GM18507 (cell line): ENCODE data around the gene DLGAP1.

Experiments
- DNase-seq: peaks from one replicate; pipeline ENCODE4 v3.0.0; 2011; ENCODE audit warnings: low read depth; ENCODE audit not compliant: insufficient read length; ENCODE audit errors: extremely low spot score
- FAIRE-seq: peaks from 2 replicates; lab custom pipeline; 2011; peaks lifted over from hg19 to GRCh38; lab: Jason Lieb, UNC

DLGAP1 gene

GRCh38 chr18:3891245-3891644, 563.9 kb downstream of the DLGAP1 start:
- no peak for DNase-seq
- FAIRE-seq: no peak

DNA sequence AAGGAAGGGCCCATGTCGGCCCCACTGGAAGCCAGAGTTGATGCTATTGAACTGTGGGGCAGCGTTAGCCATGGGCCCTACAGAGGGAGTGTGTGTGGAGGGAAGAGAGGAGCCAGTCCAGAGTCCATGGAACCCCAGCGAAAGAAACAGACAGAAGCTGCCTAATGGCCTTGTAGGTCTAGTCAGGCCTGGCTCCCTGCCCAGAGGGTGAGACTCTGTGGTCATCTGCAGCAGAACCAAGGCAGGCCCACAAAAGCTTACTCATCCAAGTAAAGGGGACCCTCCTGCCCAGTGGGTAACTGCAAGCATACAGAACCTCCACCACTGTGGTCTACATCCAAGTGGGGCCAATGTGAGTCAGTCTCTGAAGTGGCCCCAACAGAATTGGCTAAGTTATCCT, 565.3 kb downstream of the DLGAP1 start:
- no peak for DNase-seq

GRCh38 chr18:3889121-3889520, 566.0 kb downstream of the DLGAP1 start:
- DNase-seq (no peak), FAIRE-seq (no peak)

More for the DNA sequence above, 565.3 kb downstream of the DLGAP1 start:
- FAIRE-seq: no peak

- DNase-seq: no peak
- no peak for FAIRE-seq
Measured at GRCh38 chr18:3886575-3887322, 568.4 kb downstream of the DLGAP1 start.

- DNase-seq (no peak), FAIRE-seq (no peak)
Measured at GRCh38 chr18:3885209-3885792, 569.8 kb downstream of the DLGAP1 start.

DNA sequence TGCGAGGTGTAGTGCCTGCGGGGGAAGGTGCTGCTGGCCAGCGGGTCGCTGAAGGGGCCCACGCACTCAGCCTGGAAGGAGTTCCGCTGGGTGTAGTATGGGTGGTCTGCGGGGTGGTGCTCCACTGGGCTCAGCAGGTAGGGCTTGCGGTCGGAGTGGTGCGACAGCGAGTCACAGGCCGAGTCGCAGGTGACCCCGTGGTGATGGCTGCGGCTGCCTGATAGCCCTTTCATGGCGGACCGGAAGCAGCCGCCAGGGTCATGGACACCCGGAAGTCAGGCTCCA, 575.3 kb downstream of the DLGAP1 start:
- DNase-seq (no peak), FAIRE-seq (no peak)

DNA sequence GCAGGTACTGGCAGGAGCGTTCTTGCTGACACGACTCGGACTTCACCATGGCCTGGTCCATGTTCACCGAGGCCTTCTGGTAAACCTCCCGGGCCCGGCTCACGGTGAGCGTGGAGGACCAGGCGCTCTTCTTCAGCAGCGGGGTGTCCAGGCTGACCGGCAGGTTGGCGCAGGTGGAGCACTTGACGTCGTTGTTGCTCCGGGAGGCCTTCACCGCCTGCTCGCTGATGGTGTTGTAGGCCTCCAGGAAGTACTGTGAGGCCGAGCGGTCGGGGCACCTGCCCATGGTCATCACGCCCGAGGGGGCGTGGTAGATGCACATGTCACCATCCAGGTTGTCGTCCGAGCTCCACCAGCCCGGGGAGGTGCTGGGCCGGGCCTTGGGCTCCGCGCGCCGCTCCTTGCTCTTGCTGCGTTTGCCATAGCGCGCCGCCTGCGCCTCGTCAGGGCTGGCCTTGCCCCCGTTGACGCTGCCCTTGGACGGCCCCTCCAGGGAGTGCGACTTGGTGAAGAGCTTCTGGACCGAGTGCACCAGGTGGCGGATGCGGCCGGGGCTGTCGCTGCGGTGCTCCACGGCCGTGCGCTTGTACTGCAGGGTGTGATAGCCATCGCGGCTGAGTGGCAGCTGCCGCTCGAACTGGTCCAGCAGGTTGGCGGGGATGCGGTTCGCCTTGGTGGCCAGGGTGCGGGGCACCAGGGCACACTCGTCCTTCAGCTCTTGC, 575.8 kb downstream of the DLGAP1 start:
- no peak for DNase-seq
- no peak for FAIRE-seq

DNA sequence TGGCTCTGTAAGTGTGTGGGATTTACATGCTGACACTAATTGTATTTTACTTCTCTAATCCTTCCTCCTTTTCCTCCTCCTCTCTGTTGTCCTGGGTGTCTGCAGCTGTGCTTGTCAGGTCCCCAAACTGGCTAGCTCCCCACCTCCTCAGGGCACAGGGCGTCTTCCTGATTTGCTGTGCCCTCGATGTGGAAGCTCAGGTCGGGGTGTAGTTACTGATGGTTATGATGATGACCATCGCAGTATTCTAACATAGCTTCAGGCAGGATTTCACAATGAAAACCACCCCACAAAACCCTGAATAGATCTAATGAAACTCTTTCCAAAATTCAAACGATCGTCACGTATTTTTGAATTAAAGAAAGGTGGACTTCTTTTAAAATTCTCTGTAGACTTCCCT, 576.7 kb downstream of the DLGAP1 start:
- DNase-seq: no peak
- FAIRE-seq: no peak

- no peak for DNase-seq
- no peak for FAIRE-seq
Measured at GRCh38 chr18:3877678-3878077, 577.4 kb downstream of the DLGAP1 start.

GRCh38 chr18:3875961-3876360, 579.1 kb downstream of the DLGAP1 start:
- FAIRE-seq (no peak), DNase-seq (no peak)

DNA sequence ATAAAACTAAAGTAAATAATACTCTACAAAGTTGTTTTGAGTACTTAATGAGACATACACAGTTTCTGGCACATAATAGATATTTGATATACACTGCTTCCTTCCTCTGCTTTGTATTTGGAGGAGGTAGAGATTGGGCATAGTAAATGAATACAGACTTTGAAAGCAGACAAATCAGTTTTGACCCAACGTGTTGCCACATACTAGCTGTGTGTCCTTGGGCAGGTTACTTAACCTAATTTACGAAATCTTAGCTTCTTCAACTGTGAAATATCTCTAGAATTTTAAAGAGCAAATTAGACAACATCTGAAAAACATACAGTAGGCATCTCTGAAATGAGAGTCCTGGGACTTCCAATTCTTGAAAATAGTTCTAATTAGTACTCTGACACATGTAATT, 579.7 kb downstream of the DLGAP1 start:
- no peak for DNase-seq
- no peak for FAIRE-seq

GRCh38 chr18:3874581-3874980, 580.5 kb downstream of the DLGAP1 start:
- DNase-seq (no peak), FAIRE-seq (no peak)

DNA sequence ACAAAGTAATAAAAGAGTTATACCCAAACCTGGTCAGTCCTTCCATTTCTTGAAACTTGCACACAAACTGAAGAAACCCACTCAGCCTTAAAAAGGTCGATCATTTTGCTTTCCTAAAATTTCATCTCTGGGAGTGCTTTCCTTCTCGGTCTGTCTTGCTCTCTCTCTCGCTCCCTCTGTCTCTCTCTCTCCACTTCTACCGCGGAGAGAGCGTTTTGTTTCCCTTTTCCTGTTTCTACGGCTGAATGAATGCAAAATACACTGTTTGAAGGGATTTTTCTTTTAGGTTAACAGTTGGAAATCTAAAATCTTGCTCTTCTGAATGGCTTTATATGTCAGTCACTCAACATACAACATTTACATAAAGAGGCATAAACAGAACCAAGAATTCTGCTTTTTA, 581.0 kb downstream of the DLGAP1 start:
- no peak for FAIRE-seq
- DNase-seq: no peak

DNA sequence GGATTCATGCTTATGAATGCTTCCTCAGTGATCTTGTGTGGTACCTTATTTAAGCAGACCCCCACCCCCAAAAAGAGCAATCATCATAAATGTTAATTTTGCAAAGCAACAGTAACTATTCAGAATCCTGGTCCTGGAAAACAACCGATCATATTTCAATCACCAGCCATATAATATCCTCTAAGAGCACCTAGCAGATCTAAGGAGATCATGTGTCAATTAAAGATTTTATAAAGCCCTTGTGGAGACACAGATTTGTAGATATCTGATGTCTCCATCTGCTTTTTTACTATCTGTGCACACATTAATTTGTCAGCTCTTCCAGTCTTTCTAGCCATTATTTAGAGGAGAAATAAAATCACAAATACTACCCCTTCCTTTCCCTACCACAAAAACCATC, 581.4 kb downstream of the DLGAP1 start:
- FAIRE-seq (no peak), DNase-seq (no peak)

DNA sequence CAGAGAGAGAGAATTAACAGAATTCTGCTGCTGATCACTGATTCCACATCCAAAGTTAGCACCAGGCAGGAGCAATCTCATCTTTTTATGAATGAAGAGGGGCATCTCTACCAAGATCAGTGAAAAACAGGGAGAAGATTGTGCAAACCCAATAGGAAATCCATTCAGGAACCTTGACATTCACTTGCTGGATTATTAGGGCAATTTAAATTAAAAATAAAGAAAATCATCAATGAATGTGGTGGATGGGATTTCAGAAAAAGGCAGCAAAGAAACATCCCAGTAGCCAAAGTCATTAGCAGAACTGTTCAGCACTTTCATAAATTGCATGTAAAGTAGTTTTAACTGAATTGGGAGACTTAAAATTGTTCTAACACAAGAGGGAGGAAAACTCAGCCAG, 581.9 kb downstream of the DLGAP1 start:
- DNase-seq: no peak
- FAIRE-seq: no peak

GRCh38 chr18:3872641-3873040, 582.5 kb downstream of the DLGAP1 start:
- no peak for DNase-seq
- no peak for FAIRE-seq

- no peak for DNase-seq
- no peak for FAIRE-seq
Measured at GRCh38 chr18:3871687-3872086, 583.4 kb downstream of the DLGAP1 start.

DNA sequence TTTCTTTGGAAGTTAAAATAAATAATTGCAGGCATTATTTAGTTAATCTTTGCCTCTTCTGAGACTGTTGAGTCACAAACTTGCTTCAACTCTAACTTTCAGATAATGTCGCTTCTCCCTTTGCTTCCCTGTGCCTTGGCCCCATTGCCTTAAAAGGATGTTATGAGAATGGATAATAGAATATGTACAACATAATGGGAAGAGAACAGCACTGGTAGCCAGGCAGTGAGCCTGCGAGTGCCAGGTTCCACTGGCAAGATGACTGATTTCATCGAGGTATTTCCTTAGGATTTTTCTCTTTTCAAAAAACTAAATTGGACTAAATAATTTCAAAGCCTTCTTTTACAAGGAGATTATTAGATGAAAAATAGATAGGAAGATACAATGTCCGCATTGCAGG, 584.2 kb downstream of the DLGAP1 start:
- FAIRE-seq (no peak), DNase-seq (no peak)

- DNase-seq: no peak
- FAIRE-seq: no peak
Measured at GRCh38 chr18:3869848-3870247, 585.3 kb downstream of the DLGAP1 start.

- DNase-seq: no peak
- FAIRE-seq: no peak
Measured at GRCh38 chr18:3867864-3868311, 587.2 kb downstream of the DLGAP1 start.

DNA sequence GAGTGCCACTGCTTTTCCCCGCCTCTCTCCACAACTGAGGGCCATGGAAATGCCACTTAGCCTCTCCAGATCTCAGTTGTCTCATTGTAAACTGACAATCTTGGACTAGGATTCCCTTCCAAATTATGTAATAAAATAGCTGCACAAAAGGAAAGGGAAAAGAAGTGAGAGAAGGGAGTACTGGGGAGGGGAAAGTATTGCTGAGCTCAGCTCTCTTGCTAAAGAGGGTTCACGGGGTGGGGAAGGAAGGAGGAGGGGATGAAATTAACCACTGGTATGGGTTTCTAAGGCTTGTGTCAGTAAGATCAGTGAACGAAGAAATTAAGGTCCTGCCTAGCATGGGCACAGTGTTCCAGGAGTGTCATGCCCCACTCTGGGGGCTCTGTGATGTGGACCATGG, 587.9 kb downstream of the DLGAP1 start:
- no peak for FAIRE-seq
- DNase-seq: no peak
